ENCODE measurements around the gene CYBRD1. TPM values are rescaled to one million over a fixed set of nuclear protein-coding genes. Genes with fewer than 3 reads are reported as not detected.
"Not testable (repeated sequence)": the region's sequence is repeated elsewhere in the genome, so short reads cannot be mapped to it uniquely, and the experiment has no call there.

The CYBRD1 gene
- total RNA-seq, 1 donor from 2014 or later = 148 TPM

GRCh38 chr2:171531291-171531690 lies 9.0 kb downstream of the CYBRD1 start:
- Mint-ChIP-seq H3K36me3 (ENCODE audit: unreplicated experiment) (peaks cover 22% of the 10 kb centered on the region), H3K9me3 (ENCODE audit: unreplicated experiment) (peaks cover 4% of the 10 kb centered on the region), H3K4me1 (ENCODE audit: unreplicated experiment) (peaks cover 48% of the 10 kb centered on the region), H3K27ac (ENCODE audit: unreplicated experiment) (peak overlapping the region; percentile 92), H3K4me3 (ENCODE audit: unreplicated experiment) (peak overlapping the region; percentile 66), H3K27me3 (ENCODE audit: unreplicated experiment) (no peaks in the 10 kb centered on the region)
- no peak for TF ChIP-seq CTCF (IDR thresholded peaks at IDR 0.05)
- no peak for DNase-seq (ENCODE audit: extremely low spot score, unreplicated experiment)

GRCh38 chr2:171531836-171532450 lies 9.7 kb downstream of the CYBRD1 start:
- no peak for DNase-seq (ENCODE audit: extremely low spot score, unreplicated experiment)
- Mint-ChIP-seq H3K4me3 (ENCODE audit: unreplicated experiment) (peak overlapping the region; percentile 66), H3K27ac (ENCODE audit: unreplicated experiment) (peak overlapping the region; percentile 92)

GRCh38 chr2:171533331-171533730 lies 11.1 kb downstream of the CYBRD1 start:
- TF ChIP-seq CTCF (IDR thresholded peaks at IDR 0.05) = no peak
- peak overlapping the region; percentile 41 for H3K27ac Mint-ChIP-seq (ENCODE audit: unreplicated experiment)

More at GRCh38 chr2:171531836-171532450, 9.7 kb downstream of the CYBRD1 start:
- no peak for TF ChIP-seq CTCF (IDR thresholded peaks at IDR 0.05)
- Mint-ChIP-seq H3K36me3 (ENCODE audit: unreplicated experiment) (peaks cover 20% of the 10 kb centered on the region), H3K9me3 (ENCODE audit: unreplicated experiment) (peaks cover 4% of the 10 kb centered on the region), H3K27me3 (ENCODE audit: unreplicated experiment) (no peaks in the 10 kb centered on the region), H3K4me1 (ENCODE audit: unreplicated experiment) (peaks cover 48% of the 10 kb centered on the region)

GRCh38 chr2:171535528-171535927 lies 13.3 kb downstream of the CYBRD1 start:
- not testable (repeated sequence) for H3K36me3 Mint-ChIP-seq (ENCODE audit: unreplicated experiment)

More at GRCh38 chr2:171533331-171533730, 11.1 kb downstream of the CYBRD1 start:
- peaks cover 47% of the 10 kb centered on the region for H3K4me1 Mint-ChIP-seq (ENCODE audit: unreplicated experiment)
- peaks cover 14% of the 10 kb centered on the region for H3K36me3 Mint-ChIP-seq (ENCODE audit: unreplicated experiment)
- H3K4me3 Mint-ChIP-seq (ENCODE audit: unreplicated experiment) = no peak overlapping the region
- no peak for DNase-seq (ENCODE audit: extremely low spot score, unreplicated experiment)
- H3K9me3 Mint-ChIP-seq (ENCODE audit: unreplicated experiment) = peaks cover 4% of the 10 kb centered on the region
- H3K27me3 Mint-ChIP-seq (ENCODE audit: unreplicated experiment) = no peaks in the 10 kb centered on the region

GRCh38 chr2:171540437-171540836 lies 18.2 kb downstream of the CYBRD1 start:
- H3K27ac Mint-ChIP-seq (ENCODE audit: unreplicated experiment) = no peak overlapping the region
- TF ChIP-seq CTCF (IDR thresholded peaks at IDR 0.05) = no peak
- H3K36me3 Mint-ChIP-seq (ENCODE audit: unreplicated experiment) = peaks cover 27% of the 10 kb centered on the region
- no peak for DNase-seq (ENCODE audit: extremely low spot score, unreplicated experiment)
- no peaks in the 10 kb centered on the region for H3K27me3 Mint-ChIP-seq (ENCODE audit: unreplicated experiment)
- H3K4me3 Mint-ChIP-seq (ENCODE audit: unreplicated experiment) = no peak overlapping the region
- H3K9me3 Mint-ChIP-seq (ENCODE audit: unreplicated experiment) = no peaks in the 10 kb centered on the region
- peaks cover 7% of the 10 kb centered on the region for H3K4me1 Mint-ChIP-seq (ENCODE audit: unreplicated experiment)

More at GRCh38 chr2:171535528-171535927, 13.3 kb downstream of the CYBRD1 start:
- H3K27me3 Mint-ChIP-seq (ENCODE audit: unreplicated experiment); DNase-seq (ENCODE audit: extremely low spot score, unreplicated experiment); H3K9me3 Mint-ChIP-seq (ENCODE audit: unreplicated experiment); H3K27ac Mint-ChIP-seq (ENCODE audit: unreplicated experiment); H3K4me3 Mint-ChIP-seq (ENCODE audit: unreplicated experiment): not testable (repeated sequence)
- peaks cover 39% of the 10 kb centered on the region for H3K4me1 Mint-ChIP-seq (ENCODE audit: unreplicated experiment)

Measured in osteocyte (in vitro differentiated cells).